Measurements from ENCODE around the gene SSR1.

Gene SSR1

GRCh38 chr6:7257521-7258230 is 55.3 kb downstream of the SSR1 start:
- no peak for DNase-seq (ENCODE audit: low read depth in 2 of 2)

- no peak for DNase-seq (ENCODE audit: low read depth in 2 of 2)
Observed at GRCh38 chr6:7256785-7257184, 56.2 kb downstream of the SSR1 start.

- no peak for DNase-seq (ENCODE audit: low read depth in 2 of 2)
Observed at GRCh38 chr6:7255918-7256317, 57.1 kb downstream of the SSR1 start.

- no peak for DNase-seq (ENCODE audit: low read depth in 2 of 2)
Observed at GRCh38 chr6:7254980-7255835, 57.8 kb downstream of the SSR1 start.

GRCh38 chr6:7252390-7252789 is 60.6 kb downstream of the SSR1 start:
- DNase-seq (ENCODE audit: low read depth in 2 of 2) = no peak

- DNase-seq (ENCODE audit: low read depth in 2 of 2) = no peak
Observed at GRCh38 chr6:7251646-7252260, 61.2 kb downstream of the SSR1 start.

- no peak for DNase-seq (ENCODE audit: low read depth in 2 of 2)
Observed at GRCh38 chr6:7250812-7251211, 62.2 kb downstream of the SSR1 start.

GRCh38 chr6:7249946-7250643 is 62.9 kb downstream of the SSR1 start:
- no peak for DNase-seq (ENCODE audit: low read depth in 2 of 2)

GRCh38 chr6:7249391-7249790 is 63.6 kb downstream of the SSR1 start:
- DNase-seq (ENCODE audit: low read depth in 2 of 2) = no peak

GRCh38 chr6:7247828-7248227 is 65.2 kb downstream of the SSR1 start:
- no peak for DNase-seq (ENCODE audit: low read depth in 2 of 2)

GRCh38 chr6:7247179-7247456 is 65.9 kb downstream of the SSR1 start:
- no peak for DNase-seq (ENCODE audit: low read depth in 2 of 2)

- no peak for DNase-seq (ENCODE audit: low read depth in 2 of 2)
Observed at GRCh38 chr6:7246401-7247178, 66.4 kb downstream of the SSR1 start.

- DNase-seq (ENCODE audit: low read depth in 2 of 2) = no peak
Observed at GRCh38 chr6:7245668-7246393, 67.2 kb downstream of the SSR1 start.

GRCh38 chr6:7243179-7243981 is 69.6 kb downstream of the SSR1 start:
- no peak for DNase-seq (ENCODE audit: low read depth in 2 of 2)

GRCh38 chr6:7242835-7243178 is 70.2 kb downstream of the SSR1 start:
- DNase-seq (ENCODE audit: low read depth in 2 of 2) = no peak

- DNase-seq (ENCODE audit: low read depth in 2 of 2) = no peak
Observed at GRCh38 chr6:7241709-7242645, 71.0 kb downstream of the SSR1 start.

- DNase-seq (ENCODE audit: low read depth in 2 of 2) = no peak
Observed at GRCh38 chr6:7241160-7241559, 71.8 kb downstream of the SSR1 start.

- no peak for DNase-seq (ENCODE audit: low read depth in 2 of 2)
Observed at GRCh38 chr6:7240351-7240750, 72.6 kb downstream of the SSR1 start.

GRCh38 chr6:7239590-7239948 is 73.4 kb downstream of the SSR1 start:
- DNase-seq (ENCODE audit: low read depth in 2 of 2) = no peak
